Stimulated activated CD4-positive, alpha-beta T cell treated with anti-CD3 and anti-CD28 coated beads, TNF-alpha, amount 100 ng/mL, for 1 hour (primary cell): Measurements from ENCODE around the gene STOX2.

Experiments used
- DNase-seq, 3 donors: peaks; one replicate each; pipeline ENCODE4 v3.0.0-alpha.2; 2020; ENCODE audit warnings: low read depth in 3 of 3, low spot score in 1 of 3

STOX2 gene

GRCh38 chr4:183889190-183889589 lies 15.9 kb upstream of the STOX2 start:
- DNase-seq = no peak

GRCh38 chr4:183897193-183897592 lies 7.9 kb upstream of the STOX2 start:
- DNase-seq = no peak

GRCh38 chr4:183898456-183898855 lies 6.7 kb upstream of the STOX2 start:
- no peak for DNase-seq

GRCh38 chr4:183903021-183903760 lies 1.9 kb upstream of the STOX2 start:
- no peak for DNase-seq

- no peak for DNase-seq
Measured at GRCh38 chr4:183905593-183906488, 734 bp downstream of the STOX2 start.

- no peak for DNase-seq
Measured at GRCh38 chr4:183906489-183906738, 1.3 kb downstream of the STOX2 start.

- no peak for DNase-seq
Measured at GRCh38 chr4:183906739-183907651, 1.9 kb downstream of the STOX2 start.

GRCh38 chr4:183907871-183908683 lies 3.0 kb downstream of the STOX2 start:
- no peak for DNase-seq

GRCh38 chr4:183909187-183909586 lies 4.1 kb downstream of the STOX2 start:
- no peak for DNase-seq

- no peak for DNase-seq
Measured at GRCh38 chr4:183909801-183910200, 4.7 kb downstream of the STOX2 start.

GRCh38 chr4:183912585-183912984 lies 7.5 kb downstream of the STOX2 start:
- DNase-seq = no peak

GRCh38 chr4:183915976-183916375 lies 10.9 kb downstream of the STOX2 start:
- DNase-seq = no peak

- DNase-seq = no peak
Measured at GRCh38 chr4:183918696-183919095, 13.6 kb downstream of the STOX2 start.

- no peak for DNase-seq
Measured at GRCh38 chr4:183919141-183919540, 14.0 kb downstream of the STOX2 start.

GRCh38 chr4:183920512-183920911 lies 15.4 kb downstream of the STOX2 start:
- DNase-seq = no peak

- no peak for DNase-seq
Measured at GRCh38 chr4:183921335-183921734, 16.2 kb downstream of the STOX2 start.

- no peak for DNase-seq
Measured at GRCh38 chr4:183924362-183925044, 19.4 kb downstream of the STOX2 start.

GRCh38 chr4:183926950-183927349 lies 21.8 kb downstream of the STOX2 start:
- DNase-seq = no peak

- no peak for DNase-seq
Measured at GRCh38 chr4:183932576-183932975, 27.5 kb downstream of the STOX2 start.

GRCh38 chr4:183934761-183935160 lies 29.7 kb downstream of the STOX2 start:
- no peak for DNase-seq
